K562 (cell line): ENCODE results near the gene TNFSF13.

ENCODE experiments used
- ARID2 ChIP-seq: fragments of 450-650 bp; IDR thresholded peaks from 2 replicates; pipeline ENCODE4 v1.6.1; 2017; ENCODE audit warnings: antibody characterized with exemption, mild to moderate bottlenecking
- BACH1 ChIP-seq: fragments of 200-800 bp; sonication (Bioruptor generic); IDR thresholded peaks from 2 replicates; pipeline ENCODE4 v1.6.1; 2016; ENCODE audit warnings: missing genetic modification characterization, missing compliant biosample characterization
- CTCF ChIP-seq, 3 experiments: IDR thresholded peaks in 2 of 3; conservative IDR thresholded peaks in 1 of 3; 2 replicates each; pipeline ENCODE4 v1.5.1; 2011 to 2012; ENCODE audit warnings: low read length in 3 of 3, mild to moderate bottlenecking in 3 of 3, control low read depth in 2 of 3, improper control_type of control experiment in 1 of 3, inconsistent platforms in 1 of 3, low read depth in 1 of 3, mixed read lengths in 1 of 3, moderate library complexity in 1 of 3; ENCODE audit not compliant: insufficient read depth in 2 of 3
- EP300 ChIP-seq: IDR thresholded peaks from 2 replicates; pipeline ENCODE4 v1.6.1; 2012; ENCODE audit warnings: low read length, improper control_type of control experiment
- FOSL1 ChIP-seq: fragments of 200-800 bp; sonication (Bioruptor generic); conservative IDR thresholded peaks from 2 replicates; pipeline ENCODE4 v1.6.1; 2016; ENCODE audit warnings: missing genetic modification characterization, missing compliant biosample characterization
- PREB ChIP-seq: sonication (generic); formaldehyde crosslinking; IDR thresholded peaks from 2 replicates; pipeline ENCODE4 v1.8.1; 2023; ENCODE audit warnings: mild to moderate bottlenecking, missing genetic modification reagents
- RBM34 ChIP-seq: fragments of 200-400 bp; formaldehyde crosslinking; IDR thresholded peaks from 2 replicates; pipeline ENCODE4 v1.6.1; 2018; ENCODE audit warnings: low read length, borderline replicate concordance; ENCODE audit not compliant: insufficient read depth
- SETDB1 ChIP-seq: IDR thresholded peaks from one replicate; pipeline ENCODE4 v1.6.1; 2012; ENCODE audit warnings: low read length, control low read depth, inconsistent platforms
- ZFX ChIP-seq: sonication (generic); formaldehyde crosslinking; IDR thresholded peaks from 2 replicates; pipeline ENCODE4 v1.8.0; 2022; ENCODE audit warnings: mild to moderate bottlenecking, missing genetic modification reagents, moderate library complexity
- ZKSCAN8 ChIP-seq: fragments of 200-800 bp; sonication (Bioruptor generic); IDR thresholded peaks from 2 replicates; pipeline ENCODE4 v1.6.1; 2016; ENCODE audit warnings: missing genetic modification characterization, missing compliant biosample characterization
- ZNF124 ChIP-seq: sonication (generic); formaldehyde crosslinking; IDR thresholded peaks from 2 replicates; pipeline ENCODE4 v1.8.1; 2022; ENCODE audit warnings: missing genetic modification reagents
- ZNF407 ChIP-seq: fragments of 450-650 bp; IDR thresholded peaks from 2 replicates; pipeline ENCODE4 v1.6.1; 2016; ENCODE audit warnings: low read depth

- TF ChIP-seq ZFX (CRISPR knock-in tag) (peak; percentile 69), CTCF (IDR thresholded peaks at IDR 0.05 in 2 of 3, conservative IDR thresholded peaks at IDR 0.05 in 1 of 3; ENCODE audit: insufficient read depth in 2 of 3, low read depth in 1 of 3, low read length in 3 of 3) (no peak), SETDB1 (no peak), ZKSCAN8 (no peak), PREB (CRISPR knock-in tag) (no peak), ARID2 (no peak), ZNF124 (no peak), RBM34 (no peak), FOSL1 (tag) (no peak), EP300 (no peak), BACH1 (tag) (no peak), ZNF407 (no peak)
Measured at GRCh38 chr17:7559320-7560171, 996 bp downstream of the TNFSF13 start.
